Measurements from ENCODE around the gene HDAC4. TPM values are rescaled to one million over a fixed set of nuclear protein-coding genes. Genes with fewer than 3 reads are reported as not detected.

The HDAC4 gene
- total RNA-seq, 1 donor from 2014 or later = 76.6 TPM

GRCh38 chr2:239075918-239076758 lies 324.7 kb downstream of the HDAC4 start:
- no peak overlapping the region for H3K27ac ChIP-seq
- no peaks in the 10 kb centered on the region for H3K9me3 ChIP-seq
- H3K27me3 ChIP-seq = no peaks in the 10 kb centered on the region
- H3K36me3 ChIP-seq = peaks cover 0 to 57% of the 10 kb centered on the region in 2 donors
- intact Hi-C loops (cut with DNase I) = no loop called here
- no peak for DNase-seq (ENCODE audit: extremely low spot score in 2 of 2)
- TF ChIP-seq POLR2AphosphoS5 (IDR thresholded peaks at IDR 0.05; ENCODE audit: insufficient read depth in 1 of 2, low read depth in 1 of 2) (no peak), POLR2A (IDR thresholded peaks at IDR 0.05) (no peak), CTCF (IDR thresholded peaks at IDR 0.05) (no peak)
- H3K4me1 ChIP-seq = no peaks in the 10 kb centered on the region
- H3K4me3 ChIP-seq = no peak overlapping the region

- DNase-seq (ENCODE audit: extremely low spot score in 2 of 2) = no peak
- H3K36me3 ChIP-seq = peaks cover 0 to 45% of the 10 kb centered on the region in 2 donors
- no peaks in the 10 kb centered on the region for H3K27me3 ChIP-seq
- TF ChIP-seq POLR2A (IDR thresholded peaks at IDR 0.05) (no peak), CTCF (IDR thresholded peaks at IDR 0.05) (no peak), POLR2AphosphoS5 (IDR thresholded peaks at IDR 0.05; ENCODE audit: insufficient read depth in 1 of 2, low read depth in 1 of 2) (no peak)
- intact Hi-C loops (cut with DNase I) = no loop called here
- H3K9me3 ChIP-seq = no peaks in the 10 kb centered on the region
- no peak overlapping the region for H3K4me3 ChIP-seq
- no peak overlapping the region for H3K27ac ChIP-seq
- H3K4me1 ChIP-seq = no peaks in the 10 kb centered on the region
Observed at GRCh38 chr2:239073745-239074530, 326.9 kb downstream of the HDAC4 start.

- no peak overlapping the region for H3K4me3 ChIP-seq
- H3K36me3 ChIP-seq = peaks cover 0 to 43% of the 10 kb centered on the region in 2 donors
- no peaks in the 10 kb centered on the region for H3K27me3 ChIP-seq
- intact Hi-C loops (cut with DNase I) = no loop called here
- no peak for DNase-seq (ENCODE audit: extremely low spot score in 2 of 2)
- no peaks in the 10 kb centered on the region for H3K4me1 ChIP-seq
- TF ChIP-seq POLR2AphosphoS5 (IDR thresholded peaks at IDR 0.05; ENCODE audit: insufficient read depth in 1 of 2, low read depth in 1 of 2) (no peak), CTCF (IDR thresholded peaks at IDR 0.05) (no peak), POLR2A (IDR thresholded peaks at IDR 0.05) (no peak)
- H3K9me3 ChIP-seq = no peaks in the 10 kb centered on the region
- H3K27ac ChIP-seq = no peak overlapping the region
Observed at GRCh38 chr2:239073270-239073669, 327.6 kb downstream of the HDAC4 start.

- intact Hi-C loops (cut with DNase I) = no loop called here
- Histone ChIP-seq H3K27me3 (no peaks in the 10 kb centered on the region), H3K4me3 (no peak overlapping the region), H3K9me3 (no peaks in the 10 kb centered on the region), H3K36me3 (peaks cover 0 to 48% of the 10 kb centered on the region in 2 donors), H3K4me1 (no peaks in the 10 kb centered on the region), H3K27ac (no peak overlapping the region)
- DNase-seq (ENCODE audit: extremely low spot score in 2 of 2) = no peak
- TF ChIP-seq POLR2A (IDR thresholded peaks at IDR 0.05) = no peak
- TF ChIP-seq POLR2AphosphoS5 (IDR thresholded peaks at IDR 0.05; ENCODE audit: insufficient read depth in 1 of 2, low read depth in 1 of 2) = no peak
- no peak for TF ChIP-seq CTCF (IDR thresholded peaks at IDR 0.05)
Observed at GRCh38 chr2:239072786-239073185, 328.0 kb downstream of the HDAC4 start.
